Measurements from ENCODE around the gene KCTD5.
"Not testable (repeated sequence)": the region's sequence is repeated elsewhere in the genome, so short reads cannot be mapped to it uniquely, and the experiment has no call there.

The KCTD5 gene

GRCh38 chr16:2710711-2711231 lies 28.4 kb downstream of the KCTD5 start:
- DNase-seq = no peak

GRCh38 chr16:2711370-2712062 lies 29.2 kb downstream of the KCTD5 start:
- DNase-seq = no peak

- no peak for DNase-seq
Observed at GRCh38 chr16:2712063-2712441, 29.7 kb downstream of the KCTD5 start.

- no peak for DNase-seq
Observed at GRCh38 chr16:2712546-2712945, 30.2 kb downstream of the KCTD5 start.

GRCh38 chr16:2713523-2713922 lies 31.2 kb downstream of the KCTD5 start:
- DNase-seq = no peak

GRCh38 chr16:2713985-2714774 lies 31.9 kb downstream of the KCTD5 start:
- no peak for DNase-seq

GRCh38 chr16:2715064-2715463 lies 32.7 kb downstream of the KCTD5 start:
- no peak for DNase-seq

GRCh38 chr16:2715519-2715918 lies 33.2 kb downstream of the KCTD5 start:
- DNase-seq = peak; percentile 84

- no peak for DNase-seq
Observed at GRCh38 chr16:2715966-2716885, 33.9 kb downstream of the KCTD5 start.

GRCh38 chr16:2716948-2717347 lies 34.6 kb downstream of the KCTD5 start:
- DNase-seq = no peak

GRCh38 chr16:2717383-2718263 lies 35.3 kb downstream of the KCTD5 start:
- no peak for DNase-seq

- DNase-seq = no peak
Observed at GRCh38 chr16:2719328-2720063, 37.2 kb downstream of the KCTD5 start.

GRCh38 chr16:2720064-2720457 lies 37.7 kb downstream of the KCTD5 start, which contains the start of gene PRSS27:
PRSS27 (minus strand) TSS chr16:2720224; CDS start chr16:2720160, 64 bp downstream.
- no peak for DNase-seq

- DNase-seq = peak; percentile 78
Observed at GRCh38 chr16:2720719-2721633, 38.7 kb downstream of the KCTD5 start.

- not testable (repeated sequence) for DNase-seq
Observed at GRCh38 chr16:2721634-2722173, 39.4 kb downstream of the KCTD5 start.

GRCh38 chr16:2724088-2724676 lies 41.9 kb downstream of the KCTD5 start:
- no peak for DNase-seq

GRCh38 chr16:2724816-2725348 lies 42.6 kb downstream of the KCTD5 start:
- DNase-seq = no peak

GRCh38 chr16:2726923-2727322 lies 44.6 kb downstream of the KCTD5 start:
- DNase-seq = no peak

- DNase-seq = no peak
Observed at GRCh38 chr16:2728034-2728433, 45.7 kb downstream of the KCTD5 start.

Data from activated gamma-delta T cell treated with Interleukin-2 at 50 U/mL for 16 hours (primary cell).